Stimulated activated CD4-positive, alpha-beta T cell treated with anti-CD3 and anti-CD28 coated beads, Interleukin-1b, Interleukin-23, amount 100 ng/mL, for 1 hour (primary cell): ENCODE data around the gene PIEZO2.
"Not testable (repeated sequence)": the region's sequence is repeated elsewhere in the genome, so short reads cannot be mapped to it uniquely, and the experiment has no call there.

ENCODE experiments used
- DNase-seq, 2 donors: peaks; one replicate each; pipeline ENCODE4 v3.0.0-alpha.2; 2020; ENCODE audit warnings: low read depth in 2 of 2

PIEZO2 gene

GRCh38 chr18:10977042-10977441, 172.3 kb downstream of the PIEZO2 start:
- DNase-seq: no peak

GRCh38 chr18:10973567-10974203, 175.7 kb downstream of the PIEZO2 start:
- no peak for DNase-seq

GRCh38 chr18:10971717-10972116, 177.7 kb downstream of the PIEZO2 start:
- DNase-seq: no peak

GRCh38 chr18:10965119-10965518, 184.2 kb downstream of the PIEZO2 start:
- DNase-seq: no peak

- DNase-seq: no peak
These were observed 195.7 kb downstream of the PIEZO2 start for GRCh38 chr18:10953672-10954071.

GRCh38 chr18:10951631-10952544, 197.5 kb downstream of the PIEZO2 start:
- no peak for DNase-seq

GRCh38 chr18:10950876-10951630, 198.3 kb downstream of the PIEZO2 start:
- DNase-seq: no peak

- DNase-seq: no peak
These were observed 199.1 kb downstream of the PIEZO2 start for GRCh38 chr18:10950080-10950875.

GRCh38 chr18:10949655-10950054, 199.7 kb downstream of the PIEZO2 start:
- DNase-seq: no peak

- no peak for DNase-seq
These were observed 200.9 kb downstream of the PIEZO2 start for GRCh38 chr18:10948421-10948820.

- no peak for DNase-seq
These were observed 203.3 kb downstream of the PIEZO2 start for GRCh38 chr18:10946058-10946457.

- DNase-seq: no peak
These were observed 206.4 kb downstream of the PIEZO2 start for GRCh38 chr18:10942998-10943397.

GRCh38 chr18:10939822-10940221, 209.5 kb downstream of the PIEZO2 start:
- no peak for DNase-seq

GRCh38 chr18:10937743-10938640, 211.4 kb downstream of the PIEZO2 start:
- DNase-seq: no peak

- DNase-seq: no peak
These were observed 213.0 kb downstream of the PIEZO2 start for GRCh38 chr18:10936176-10937053.

GRCh38 chr18:10935588-10935987, 213.8 kb downstream of the PIEZO2 start:
- no peak for DNase-seq

GRCh38 chr18:10933648-10934047, 215.7 kb downstream of the PIEZO2 start:
- DNase-seq: not testable (repeated sequence)

- DNase-seq: no peak
These were observed 219.3 kb downstream of the PIEZO2 start for GRCh38 chr18:10930076-10930475.

- DNase-seq: no peak
These were observed 220.5 kb downstream of the PIEZO2 start for GRCh38 chr18:10928772-10929373.
